GM10248 (cell line): ENCODE data around the gene HIVEP1.

ENCODE experiments used
- CTCF ChIA-PET: fragments of 300-600 bp; sonication (Branson Sonifier 250); formaldehyde crosslinking; extraction: SDS; loops from one replicate; lab custom pipeline; 2021; ENCODE audit warnings: antibody characterized with exemption; lab: Yijun Ruan, JAX
- POLR2A ChIA-PET: fragments of 350-650 bp; sonication (Branson Sonifier 250); formaldehyde crosslinking; extraction: SDS; loops from one replicate; lab custom pipeline; 2020; ENCODE audit warnings: antibody characterized with exemption; lab: Yijun Ruan, JAX
- DNase-seq: peaks from one replicate; pipeline ENCODE4 v3.0.0; 2012; ENCODE audit errors: extremely low spot score
- TF ChIP-seq, protein P1 (sequence below): IDR thresholded peaks from 2 replicates; pipeline ENCODE4 v1.5.1; 2012; ENCODE audit warnings: mild to moderate bottlenecking, low read depth; ENCODE audit errors: extremely low read depth, missing control alignments, control extremely low read depth

The HIVEP1 gene

DNA sequence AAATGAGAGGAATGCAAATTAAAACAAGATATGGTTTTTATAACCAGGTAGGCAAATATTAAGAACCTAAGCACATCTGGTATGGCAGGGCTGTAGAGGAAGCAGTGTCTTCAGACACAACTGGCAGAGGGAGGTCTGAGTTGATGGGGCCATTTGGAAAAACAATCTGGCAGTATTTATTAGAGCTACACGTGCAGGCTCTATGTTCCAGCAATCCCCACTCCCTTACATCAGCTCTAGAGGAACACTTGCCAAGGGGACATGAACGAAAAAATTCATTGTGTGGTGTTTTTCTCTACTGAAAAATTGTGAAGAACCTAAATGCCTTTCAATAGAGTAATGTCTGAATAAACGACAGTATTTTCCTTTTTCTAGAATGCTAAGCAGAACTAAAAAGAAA lies 166.4 kb downstream of the HIVEP1 start:
- ChIA-PET POLR2A (no interaction called here), CTCF (interaction anchor here (1.1 to 1.7 kb wide), 3 partner anchors 10 to 111 kb away, joined by 3 to 4 read pairs (median 3); partner anchors contain the start of gene EDN1)
- TF ChIP-seq, protein P1, sequence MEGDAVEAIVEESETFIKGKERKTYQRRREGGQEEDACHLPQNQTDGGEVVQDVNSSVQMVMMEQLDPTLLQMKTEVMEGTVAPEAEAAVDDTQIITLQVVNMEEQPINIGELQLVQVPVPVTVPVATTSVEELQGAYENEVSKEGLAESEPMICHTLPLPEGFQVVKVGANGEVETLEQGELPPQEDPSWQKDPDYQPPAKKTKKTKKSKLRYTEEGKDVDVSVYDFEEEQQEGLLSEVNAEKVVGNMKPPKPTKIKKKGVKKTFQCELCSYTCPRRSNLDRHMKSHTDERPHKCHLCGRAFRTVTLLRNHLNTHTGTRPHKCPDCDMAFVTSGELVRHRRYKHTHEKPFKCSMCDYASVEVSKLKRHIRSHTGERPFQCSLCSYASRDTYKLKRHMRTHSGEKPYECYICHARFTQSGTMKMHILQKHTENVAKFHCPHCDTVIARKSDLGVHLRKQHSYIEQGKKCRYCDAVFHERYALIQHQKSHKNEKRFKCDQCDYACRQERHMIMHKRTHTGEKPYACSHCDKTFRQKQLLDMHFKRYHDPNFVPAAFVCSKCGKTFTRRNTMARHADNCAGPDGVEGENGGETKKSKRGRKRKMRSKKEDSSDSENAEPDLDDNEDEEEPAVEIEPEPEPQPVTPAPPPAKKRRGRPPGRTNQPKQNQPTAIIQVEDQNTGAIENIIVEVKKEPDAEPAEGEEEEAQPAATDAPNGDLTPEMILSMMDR: no peak
- no peak for DNase-seq

DNA sequence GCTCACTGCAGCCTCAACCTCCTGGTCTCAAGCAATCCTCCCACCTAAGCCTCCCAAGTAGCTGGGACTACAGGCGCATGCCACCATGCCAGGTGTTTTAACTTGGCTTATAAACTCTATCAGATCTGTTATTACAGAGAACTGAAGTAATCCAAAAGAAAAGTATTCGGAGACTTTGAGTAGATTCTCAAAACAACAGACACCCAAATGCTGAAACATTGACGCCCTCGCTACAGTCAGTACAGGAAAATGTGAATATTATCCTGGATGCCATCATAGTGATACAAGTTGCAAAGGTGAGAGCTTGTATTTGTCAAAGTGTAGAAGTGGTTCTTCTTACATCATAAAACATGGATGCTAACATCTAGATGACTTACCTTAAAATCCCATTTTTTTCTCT lies 169.4 kb downstream of the HIVEP1 start:
- ChIA-PET POLR2A (no interaction called here), CTCF (interaction anchor here (1.0 to 1.6 kb wide), 3 partner anchors 11 to 108 kb away, joined by 3 to 5 read pairs (median 4); no protein-coding TSS in a partner anchor)
- no peak for DNase-seq

DNA sequence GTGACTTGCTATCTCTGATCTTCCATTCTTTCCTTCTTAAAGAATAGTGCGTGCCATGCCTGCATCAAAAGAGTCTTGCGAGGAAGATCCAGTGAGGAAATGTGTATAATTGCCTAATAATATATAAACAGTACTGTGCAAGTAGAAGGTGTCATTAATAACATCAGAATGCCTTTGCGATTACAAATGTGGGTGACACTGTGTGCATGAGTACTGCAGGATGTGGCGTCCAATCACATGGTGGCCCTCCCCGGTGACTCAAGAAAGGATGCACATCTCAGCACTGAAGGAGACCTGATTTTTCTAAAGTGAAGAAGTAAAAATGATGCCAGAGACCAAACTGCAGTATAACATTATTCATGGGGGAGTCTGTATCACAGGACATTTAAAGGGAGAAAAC lies 170.6 kb downstream of the HIVEP1 start:
- TF ChIP-seq, protein P1: no peak
- CTCF ChIA-PET: no interaction called here
- no peak for DNase-seq
- POLR2A ChIA-PET: no interaction called here

More for the DNA sequence above, 169.4 kb downstream of the HIVEP1 start:
- TF ChIP-seq, protein P1: no peak

DNA sequence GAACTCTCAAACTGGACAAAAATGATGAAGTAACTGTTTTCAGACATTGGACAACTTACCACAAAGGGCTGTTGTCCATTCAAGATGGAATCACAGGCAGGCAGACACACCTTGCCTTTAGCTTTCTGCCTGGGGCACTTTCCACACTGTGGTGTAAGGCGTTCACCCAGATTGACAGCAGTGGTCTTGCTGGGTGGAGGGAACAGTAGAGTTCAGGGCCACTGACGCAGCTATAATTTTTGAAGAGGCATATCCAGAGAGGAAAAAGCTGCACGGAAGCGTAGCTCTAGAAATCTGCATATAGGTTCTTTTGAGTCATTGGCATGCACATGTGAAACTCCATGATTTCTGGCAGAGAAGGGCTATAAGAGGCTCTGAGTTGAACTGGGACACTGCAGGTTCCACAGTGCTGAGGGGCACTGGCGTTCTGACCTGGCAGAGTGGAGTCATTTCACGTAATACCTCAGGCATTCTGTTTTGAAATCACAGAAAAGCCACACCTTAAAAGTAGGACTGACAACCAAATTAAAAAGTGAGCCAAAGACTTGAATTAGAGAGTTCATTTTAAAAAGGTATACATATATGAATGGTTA lies 173.1 kb downstream of the HIVEP1 start:
- POLR2A ChIA-PET: no interaction called here
- TF ChIP-seq, protein P1: no peak
- CTCF ChIA-PET: interaction anchor here (1.3 kb wide), 1 partner anchor 12 kb away, joined by 4 read pairs; no protein-coding TSS in a partner anchor
- no peak for DNase-seq

DNA sequence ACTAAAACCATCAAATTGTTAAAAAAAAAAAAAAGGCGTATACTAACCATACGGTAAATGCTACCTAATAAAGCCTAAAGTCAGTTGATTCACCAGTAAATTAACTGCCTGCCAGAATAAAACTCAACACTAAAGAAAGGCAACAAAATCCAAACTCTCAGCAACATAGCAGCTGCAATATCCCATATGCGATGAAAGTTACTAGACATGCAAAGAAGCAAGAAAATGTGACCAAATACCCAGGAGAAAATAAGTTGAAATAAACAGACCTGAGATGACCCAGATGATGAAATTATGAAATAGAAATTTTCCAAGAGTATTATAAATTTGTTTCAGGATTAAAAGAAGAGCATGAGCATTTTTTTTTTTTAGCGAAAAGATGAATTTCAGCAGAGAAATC lies 174.4 kb downstream of the HIVEP1 start:
- CTCF ChIA-PET: no interaction called here
- POLR2A ChIA-PET: no interaction called here
- no peak for DNase-seq
- TF ChIP-seq, protein P1: no peak

DNA sequence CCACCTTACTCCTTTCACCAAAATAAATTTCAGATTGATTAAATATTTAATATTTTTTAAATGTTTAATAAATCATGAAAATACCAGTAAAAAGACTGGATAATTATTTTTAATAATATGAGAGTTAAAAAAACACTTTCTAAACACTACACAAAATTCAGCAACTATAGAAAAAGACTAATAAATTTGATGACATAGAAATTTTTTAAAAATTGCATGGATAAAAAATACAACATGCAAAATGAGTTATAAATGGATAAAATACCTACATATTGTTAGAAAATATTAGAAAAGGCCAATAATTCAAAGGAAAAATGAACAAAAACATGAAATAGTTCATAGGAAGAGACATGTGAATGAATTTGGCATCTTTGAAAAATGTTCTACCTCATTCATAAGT lies 177.0 kb downstream of the HIVEP1 start:
- CTCF ChIA-PET: no interaction called here
- TF ChIP-seq, protein P1: no peak
- POLR2A ChIA-PET: no interaction called here

DNA sequence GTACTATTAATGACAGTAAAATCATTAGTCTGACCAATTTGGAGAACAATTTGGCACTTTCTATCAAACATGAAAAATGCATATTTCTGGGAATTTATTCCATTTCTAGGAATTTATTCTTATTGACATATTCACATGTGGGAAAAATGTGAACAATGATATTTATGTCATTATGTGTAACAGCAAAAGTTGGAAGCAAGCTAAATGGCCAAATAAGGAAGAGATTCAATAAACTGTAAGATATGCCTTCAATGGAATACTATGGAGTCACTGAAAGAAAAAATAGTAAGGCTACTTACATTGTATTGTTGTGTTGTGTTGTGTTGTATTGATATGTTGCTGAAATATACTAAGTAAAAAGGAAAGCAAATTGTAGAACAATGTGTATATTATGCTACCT lies 177.5 kb downstream of the HIVEP1 start:
- ChIA-PET CTCF (no interaction called here), POLR2A (no interaction called here)
- DNase-seq: no peak
- TF ChIP-seq, protein P1: no peak

More for the DNA sequence above, 177.0 kb downstream of the HIVEP1 start:
- DNase-seq: no peak
